Measurements from ENCODE around the gene SIGLEC11.

DNA sequence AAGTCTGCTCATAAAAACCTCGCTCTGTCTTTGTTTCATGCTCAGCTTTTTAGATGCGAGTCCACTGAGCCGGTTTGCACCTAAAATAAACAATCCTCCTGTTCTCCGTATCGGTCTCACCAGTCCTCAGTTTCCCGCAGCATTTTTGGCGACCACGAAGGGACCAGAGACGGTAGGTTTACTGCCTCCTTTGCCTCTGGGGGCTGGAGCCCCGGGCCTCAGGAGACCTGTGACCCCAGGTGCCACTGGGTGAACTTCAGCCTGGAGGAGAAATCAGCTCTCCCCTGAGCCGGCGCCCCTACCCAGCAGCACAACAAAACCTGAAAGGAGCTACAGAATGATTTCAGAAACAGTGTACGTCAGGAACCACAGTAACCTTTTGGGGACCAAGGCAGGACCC is 8.1 kb downstream of the SIGLEC11 start:
- TF ChIP-seq, protein P1, sequence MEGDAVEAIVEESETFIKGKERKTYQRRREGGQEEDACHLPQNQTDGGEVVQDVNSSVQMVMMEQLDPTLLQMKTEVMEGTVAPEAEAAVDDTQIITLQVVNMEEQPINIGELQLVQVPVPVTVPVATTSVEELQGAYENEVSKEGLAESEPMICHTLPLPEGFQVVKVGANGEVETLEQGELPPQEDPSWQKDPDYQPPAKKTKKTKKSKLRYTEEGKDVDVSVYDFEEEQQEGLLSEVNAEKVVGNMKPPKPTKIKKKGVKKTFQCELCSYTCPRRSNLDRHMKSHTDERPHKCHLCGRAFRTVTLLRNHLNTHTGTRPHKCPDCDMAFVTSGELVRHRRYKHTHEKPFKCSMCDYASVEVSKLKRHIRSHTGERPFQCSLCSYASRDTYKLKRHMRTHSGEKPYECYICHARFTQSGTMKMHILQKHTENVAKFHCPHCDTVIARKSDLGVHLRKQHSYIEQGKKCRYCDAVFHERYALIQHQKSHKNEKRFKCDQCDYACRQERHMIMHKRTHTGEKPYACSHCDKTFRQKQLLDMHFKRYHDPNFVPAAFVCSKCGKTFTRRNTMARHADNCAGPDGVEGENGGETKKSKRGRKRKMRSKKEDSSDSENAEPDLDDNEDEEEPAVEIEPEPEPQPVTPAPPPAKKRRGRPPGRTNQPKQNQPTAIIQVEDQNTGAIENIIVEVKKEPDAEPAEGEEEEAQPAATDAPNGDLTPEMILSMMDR (IDR thresholded peaks at IDR 0.05): no peak
- TF ChIP-seq POLR2A (IDR thresholded peaks at IDR 0.05) (no peak), EP300 (IDR thresholded peaks at IDR 0.05) (no peak)

Data from upper lobe of left lung (tissue), 4 donors.